H1 (cell line): Measurements from ENCODE around the gene TMEM44. TPM values are rescaled to one million over a fixed set of nuclear protein-coding genes. Genes with fewer than 3 reads are reported as not detected.

Experiments
- CTCF ChIA-PET: fragments of 300-600 bp; sonication (Branson Sonifier 250); formaldehyde crosslinking; loops from one replicate; lab custom pipeline; 2021; ENCODE audit not compliant: partially characterized antibody; lab: Charles Lee
- POLR2A ChIA-PET: fragments of 300-600 bp; sonication (Branson Sonifier 250); formaldehyde crosslinking; loops from one replicate; lab custom pipeline; 2021; ENCODE audit warnings: inconsistent platforms; ENCODE audit not compliant: partially characterized antibody; lab: Charles Lee
- DNase-seq, 2 experiments: peaks; one replicate each; pipeline versions ENCODE4 v3.0.0 to v3.0.0-alpha.2; 2010 to 2022; ENCODE audit warnings: low spot score in 2 of 2, low read depth in 1 of 2, mixed read lengths in 1 of 2
- FAIRE-seq: peaks from 2 replicates; lab custom pipeline; 2011; peaks lifted over from hg19 to GRCh38; lab: Jason Lieb, UNC
- H2AFZ ChIP-seq: 2 replicates; pipeline ENCODE4 v1.8.1; 2012; ENCODE audit warnings: low read length, inconsistent platforms
- H2AK5ac ChIP-seq: 2 replicates; pipeline ENCODE4 v1.6.1; 2013; ENCODE audit warnings: low read depth, low read length
- H2BK120ac ChIP-seq: replicated peaks from 2 replicates; pipeline ENCODE3; 2013; ENCODE audit warnings: low read depth, low read length, inconsistent platforms
- H2BK12ac ChIP-seq: 2 replicates; pipeline ENCODE4 v1.6.1; 2013; ENCODE audit warnings: low read depth, low read length
- H2BK15ac ChIP-seq: 2 replicates; pipeline ENCODE4 v1.6.1; 2013; ENCODE audit warnings: low read length
- H2BK20ac ChIP-seq: 2 replicates; pipeline ENCODE4 v1.6.1; 2013; ENCODE audit warnings: low read length
- H2BK5ac ChIP-seq: 2 replicates; pipeline ENCODE4 v1.6.1; 2013; ENCODE audit warnings: low read depth, low read length
- H3K14ac ChIP-seq: 2 replicates; pipeline ENCODE4 v1.6.1; 2013; ENCODE audit warnings: inconsistent platforms; ENCODE audit not compliant: insufficient read length
- H3K18ac ChIP-seq: 2 replicates; pipeline ENCODE4 v1.6.1; 2013; ENCODE audit warnings: low read length; ENCODE audit errors: extremely low read depth
- H3K23ac ChIP-seq: 2 replicates; pipeline ENCODE4 v1.6.1; 2013; ENCODE audit warnings: inconsistent platforms; ENCODE audit not compliant: insufficient read length
- H3K23me2 ChIP-seq: 2 replicates; pipeline ENCODE4 v1.6.1; 2013; ENCODE audit warnings: low read depth, low read length
- H3K27ac ChIP-seq: 2 replicates; pipeline ENCODE4 v1.6.1; 2011; ENCODE audit warnings: low read depth, low read length, inconsistent platforms
- H3K27me3 ChIP-seq, 4 experiments: replicated peaks in 1 of 4; 1 replicate in 1 of 4; 2 replicates in 3 of 4; pipeline versions ENCODE4 v1.6.1 to v1.8.1; 2011 to 2013; ENCODE audit warnings: low read length in 3 of 4, mild to moderate bottlenecking in 3 of 4, inconsistent platforms in 2 of 4, mixed read lengths in 2 of 4, moderate library complexity in 1 of 4; ENCODE audit not compliant: control insufficient read depth in 3 of 4, insufficient read depth in 3 of 4; ENCODE audit errors: extremely low read depth in 1 of 4
- H3K36me3 ChIP-seq, 4 experiments: 2 replicates each; pipeline versions ENCODE4 v1.6.1 to v1.8.1; 2011 to 2013; ENCODE audit warnings: mild to moderate bottlenecking in 4 of 4, low read length in 3 of 4, moderate library complexity in 2 of 4, control low read depth in 1 of 4, inconsistent platforms in 1 of 4; ENCODE audit not compliant: insufficient read depth in 4 of 4, control insufficient read depth in 2 of 4
- H3K4ac ChIP-seq: replicated peaks from 2 replicates; pipeline ENCODE3; 2013; ENCODE audit warnings: low read length, low read depth, mixed read lengths, inconsistent platforms; ENCODE audit not compliant: insufficient read length
- H3K4me1 ChIP-seq, 4 experiments: replicated peaks in 1 of 4; 1 replicate in 1 of 4; 2 replicates in 3 of 4; pipeline versions ENCODE4 v1.6.1 to v1.8.1; 2011 to 2013; ENCODE audit warnings: low read length in 3 of 4, inconsistent platforms in 2 of 4, mixed read lengths in 1 of 4; ENCODE audit not compliant: insufficient read depth in 4 of 4, control insufficient read depth in 3 of 4
- H3K4me2 ChIP-seq, 2 experiments: 2 replicates each; pipeline versions ENCODE4 v1.6.1 to v1.8.1; 2011 to 2013; ENCODE audit warnings: low read depth in 2 of 2, low read length in 2 of 2, control low read depth in 1 of 2, inconsistent platforms in 1 of 2, mild to moderate bottlenecking in 1 of 2; ENCODE audit not compliant: insufficient read depth in 1 of 2
- H3K4me3 ChIP-seq, 4 experiments: fragments of 200-600, 300-600 bp in 1 of 4; sonication (generic), shearing (Covaris generic), sonication (Bioruptor Twin) in 1 of 4; 2 replicates each; pipeline versions ENCODE4 v1.5.1 to v1.8.1; 2011 to 2016; ENCODE audit warnings: low read length in 4 of 4, low read depth in 3 of 4, control low read depth in 2 of 4, inconsistent platforms in 2 of 4, mild to moderate bottlenecking in 2 of 4, mixed read lengths in 1 of 4, moderate library complexity in 1 of 4; ENCODE audit not compliant: insufficient read depth in 2 of 4; ENCODE audit errors: extremely low read depth in 1 of 4
- H3K56ac ChIP-seq: replicated peaks from 2 replicates; pipeline ENCODE3; 2013; ENCODE audit warnings: low read depth, mild to moderate bottlenecking, mixed read lengths, low read length, inconsistent platforms; ENCODE audit not compliant: insufficient read length
- H3K79me1 ChIP-seq: 2 replicates; pipeline ENCODE4 v1.6.1; 2013; ENCODE audit warnings: low read depth, low read length, control low read depth
- H3K79me2 ChIP-seq, 2 experiments: 2 replicates each; pipeline versions ENCODE4 v1.6.1 to v1.8.1; 2012 to 2013; ENCODE audit warnings: low read length in 2 of 2, mild to moderate bottlenecking in 2 of 2, inconsistent platforms in 1 of 2; ENCODE audit not compliant: insufficient read depth in 2 of 2, control insufficient read depth in 1 of 2
- H3K9ac ChIP-seq, 4 experiments: replicated peaks in 1 of 4; 1 replicate in 1 of 4; 2 replicates in 3 of 4; pipeline versions ENCODE4 v1.6.1 to v1.8.1; 2011 to 2013; ENCODE audit warnings: low read depth in 3 of 4, low read length in 3 of 4, control low read depth in 2 of 4, mild to moderate bottlenecking in 2 of 4, moderate library complexity in 2 of 4, inconsistent platforms in 1 of 4; ENCODE audit errors: extremely low read depth in 1 of 4
- H3K9me3 ChIP-seq, 2 experiments: 2 replicates each; pipeline versions ENCODE4 v1.6.1 to v1.8.1; 2012 to 2013; ENCODE audit warnings: mild to moderate bottlenecking in 2 of 2, moderate library complexity in 2 of 2, control low read depth in 1 of 2, inconsistent platforms in 1 of 2, low read depth in 1 of 2, low read length in 1 of 2, mixed read lengths in 1 of 2; ENCODE audit not compliant: insufficient read depth in 2 of 2
- H4K20me1 ChIP-seq, 2 experiments: replicated peaks in 1 of 2; 2 replicates each; pipeline versions ENCODE3 to v1.8.1; 2011 to 2013; ENCODE audit warnings: inconsistent platforms in 2 of 2, low read length in 2 of 2, mild to moderate bottlenecking in 1 of 2; ENCODE audit not compliant: insufficient read depth in 2 of 2, control insufficient read depth in 1 of 2
- H4K5ac ChIP-seq: 2 replicates; pipeline ENCODE4 v1.6.1; 2013; ENCODE audit warnings: low read length, low read depth, mixed read lengths, inconsistent platforms; ENCODE audit not compliant: insufficient read length
- H4K8ac ChIP-seq: 2 replicates; pipeline ENCODE4 v1.8.0; 2013; ENCODE audit warnings: mild to moderate bottlenecking, moderate library complexity, low read length, inconsistent platforms; ENCODE audit not compliant: insufficient read depth; ENCODE audit errors: extremely low read depth
- H4K91ac ChIP-seq: replicated peaks from 2 replicates; pipeline ENCODE3; 2013; ENCODE audit warnings: low read length, mixed read lengths, inconsistent platforms; ENCODE audit not compliant: insufficient read length
- CHD1 ChIP-seq: IDR thresholded peaks from 2 replicates; pipeline ENCODE4 v1.6.1; 2012; ENCODE audit warnings: low read depth, low read length, improper control_type of control experiment
- KDM1A ChIP-seq: fragments of 200-600, 300-600 bp; sonication (generic); IDR thresholded peaks from 2 replicates; pipeline ENCODE4 v1.7.1; 2016; ENCODE audit warnings: mild to moderate bottlenecking, low read length, borderline replicate concordance
- POU5F1 ChIP-seq: IDR thresholded peaks from 2 replicates; pipeline ENCODE4 v1.6.1; 2011; ENCODE audit warnings: low read depth, mild to moderate bottlenecking, low read length, moderate library complexity
- RBBP5 ChIP-seq: IDR thresholded peaks from 2 replicates; pipeline ENCODE4 v1.7.1; 2012; ENCODE audit warnings: low read depth, mild to moderate bottlenecking, inconsistent platforms, low read length, moderate library complexity, borderline replicate concordance
- SIN3A ChIP-seq, 2 experiments: IDR thresholded peaks in 1 of 2; conservative IDR thresholded peaks in 1 of 2; 2 replicates each; pipeline ENCODE4 v1.6.1; 2011 to 2012; ENCODE audit warnings: low read length in 2 of 2, improper control_type of control experiment in 1 of 2, low read depth in 1 of 2, mild to moderate bottlenecking in 1 of 2
- SIX5 ChIP-seq: IDR thresholded peaks from 2 replicates; pipeline ENCODE4 v1.6.1; 2011; ENCODE audit warnings: mild to moderate bottlenecking, low read depth, low read length
- SP2 ChIP-seq: IDR thresholded peaks from 2 replicates; pipeline ENCODE4 v1.6.1; 2012; ENCODE audit warnings: mild to moderate bottlenecking, low read length, inconsistent platforms
- TAF7 ChIP-seq: optimal IDR thresholded peaks from 2 replicates; pipeline ENCODE3; 2011; ENCODE audit warnings: low read depth, mild to moderate bottlenecking, inconsistent platforms, low read length, moderate library complexity, borderline replicate concordance
- TBP ChIP-seq: IDR thresholded peaks from 2 replicates; pipeline ENCODE4 v1.6.1; 2011; ENCODE audit warnings: low read depth, low read length, improper control_type of control experiment
- TEAD4 ChIP-seq: IDR thresholded peaks from 2 replicates; pipeline ENCODE4 v1.6.1; 2012; ENCODE audit warnings: low read depth, low read length, inconsistent platforms, mixed read lengths
- ZNF274 ChIP-seq: IDR thresholded peaks from 2 replicates; pipeline ENCODE4 v1.7.0; 2012; ENCODE audit warnings: low read length, borderline replicate concordance; ENCODE audit errors: extremely low read depth
- WGBS, 2 experiments: shearing (Covaris generic) in 1 of 2; methylation state at CpG; one replicate each; pipeline versions ENCODE4 v1.1.6 to v1.1.7; 2013 to 2015; ENCODE audit warnings: low lambda C conversion rate in 2 of 2, mixed read lengths in 2 of 2, inconsistent platforms in 1 of 2, low coverage in 1 of 2, missing lambda C conversion rate in 1 of 2; ENCODE audit not compliant: insufficient replicate concordance in 2 of 2, insufficient coverage in 1 of 2, insufficient read length in 1 of 2; ENCODE audit errors: extremely low coverage in 1 of 2, missing lambda C conversion rate in 1 of 2; 5-methylcytosine and 5-hydroxymethylcytosine counted together
- polyA plus RNA-seq, 7 experiments: library from polyadenylated mRNA; depleted of rRNA in 3 of 7; stranded (reverse) in 5 of 7; unstranded in 2 of 7; fragments of >200 nt in 5 of 7; fragments of 200-250 nt in 2 of 7; gene quantifications; 1 replicate in 5 of 7; 2 replicates in 1 of 7; 4 replicates in 1 of 7; pipeline versions ENCODE4 v1.2.1 to v1.2.3, GENCODE V29; 2011 to 2013; ENCODE audit warnings: missing spikeins in 2 of 7, mixed read lengths in 2 of 7
- total RNA-seq: library from RNA; stranded (reverse); fragmentation: NEBNext Ultra II Directional; extraction: Animal tissue kit (Norgen Biotek cat#: 25700); gene quantifications from 2 replicates; pipeline ENCODE4 v1.2.1, GENCODE V29; 2021
- TF ChIP-seq, protein P1 (sequence below): IDR thresholded peaks from 2 replicates; pipeline ENCODE4 v1.6.1; 2012; ENCODE audit warnings: inconsistent platforms
- TF ChIP-seq, protein P2 (sequence below): IDR thresholded peaks from 2 replicates; pipeline ENCODE4 v1.6.1; 2011; ENCODE audit warnings: low read depth, mild to moderate bottlenecking, low read length; ENCODE audit not compliant: insufficient read depth

TMEM44 gene
- total and polyA plus RNA-seq, 2 of the 8 experiments (the other 6 are each of a cell fraction or from before 2014, with no cell fraction given) = 14.0 to 16.7 TPM

DNA sequence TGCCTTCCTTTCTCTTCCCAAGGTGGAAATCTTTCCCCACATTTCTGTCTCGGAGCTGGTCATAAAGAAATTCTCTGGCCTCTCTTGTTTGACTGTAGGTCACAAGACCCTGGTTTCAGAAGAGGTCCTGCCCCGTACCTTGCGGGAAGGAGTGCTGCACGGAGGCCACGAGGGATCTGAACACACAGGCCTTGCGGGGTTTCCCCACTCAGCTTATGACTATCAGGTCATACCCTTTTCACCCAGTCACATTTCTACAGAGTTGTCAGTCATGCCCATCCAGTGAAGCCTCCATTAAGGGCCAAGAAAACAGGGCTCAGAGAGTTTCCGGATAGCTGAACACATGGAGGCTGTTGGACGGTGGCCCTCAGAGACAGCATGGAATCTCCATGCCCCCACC, 91.7 kb downstream of the TMEM44 start:
- DNase-seq (no peak), FAIRE-seq (no peak)
- Histone ChIP-seq H4K5ac (no peak overlapping the region), H3K56ac (no peak overlapping the region), H3K27me3 (no peaks in the 10 kb centered on the region), H3K9ac (no peak overlapping the region), H3K4ac (no peak overlapping the region), H3K14ac (no peak overlapping the region), H3K4me3 (no peak overlapping the region), H3K9me3 (no peaks in the 10 kb centered on the region), H4K91ac (no peak overlapping the region), H3K4me2 (no peak overlapping the region), H3K23ac (no peak overlapping the region), H3K23me2 (no peaks in the 10 kb centered on the region), H2BK12ac (no peak overlapping the region), H3K36me3 (no peaks in the 10 kb centered on the region), H3K4me1 (no peaks in the 10 kb centered on the region), H2BK5ac (no peak overlapping the region), H2AK5ac (no peak overlapping the region), H4K20me1 (no peaks in the 10 kb centered on the region), H3K79me1 (no peaks in the 10 kb centered on the region), H3K79me2 (no peaks in the 10 kb centered on the region), H2BK15ac (no peak overlapping the region), H2BK120ac (no peak overlapping the region), H2BK20ac (no peak overlapping the region), H4K8ac (no peak overlapping the region), H3K18ac (no peak overlapping the region), H3K27ac (no peak overlapping the region), H2AFZ (no peak overlapping the region)
- CTCF ChIA-PET = interaction anchor here (1.4 kb wide), 1 partner anchor 69 kb away, joined by 3 read pairs; no protein-coding TSS in a partner anchor
- 90% methylated on average over 8 of the region's 8 CpGs; no CpG with 5 or more reads in 1 of the 2 experiments for WGBS, 2 experiments
- POLR2A ChIA-PET = no interaction called here
- TF ChIP-seq TBP (no peak), TEAD4 (no peak), POU5F1 (no peak), TAF7 (no peak), SIN3A (conservative IDR thresholded peaks at IDR 0.05 in 1 of 2, IDR thresholded peaks at IDR 0.05 in 1 of 2; ENCODE audit: low read depth in 1 of 2, low read length in 2 of 2) (no peak), RBBP5 (no peak), SIX5 (no peak), KDM1A (no peak), ZNF274 (no peak), CHD1 (no peak), SP2 (no peak)
- TF ChIP-seq, protein P1, sequence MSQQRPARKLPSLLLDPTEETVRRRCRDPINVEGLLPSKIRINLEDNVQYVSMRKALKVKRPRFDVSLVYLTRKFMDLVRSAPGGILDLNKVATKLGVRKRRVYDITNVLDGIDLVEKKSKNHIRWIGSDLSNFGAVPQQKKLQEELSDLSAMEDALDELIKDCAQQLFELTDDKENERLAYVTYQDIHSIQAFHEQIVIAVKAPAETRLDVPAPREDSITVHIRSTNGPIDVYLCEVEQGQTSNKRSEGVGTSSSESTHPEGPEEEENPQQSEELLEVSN = no peak
- TF ChIP-seq, protein P2, sequence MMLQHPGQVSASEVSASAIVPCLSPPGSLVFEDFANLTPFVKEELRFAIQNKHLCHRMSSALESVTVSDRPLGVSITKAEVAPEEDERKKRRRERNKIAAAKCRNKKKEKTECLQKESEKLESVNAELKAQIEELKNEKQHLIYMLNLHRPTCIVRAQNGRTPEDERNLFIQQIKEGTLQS = no peak
